GM21381 (cell line): ENCODE results near the gene GRXCR1.
A peak's percentile ranks its signal among the peaks of the same experiment; 100 is the strongest.

Experiments used
- ATAC-seq: cut with Tn5 transposase; IDR thresholded peaks from one replicate; pipeline ENCODE4 v1.9.1; 2021; ENCODE audit warnings: mild to moderate bottlenecking, moderate library complexity; ENCODE audit not compliant: unreplicated experiment

The GRXCR1 gene

DNA sequence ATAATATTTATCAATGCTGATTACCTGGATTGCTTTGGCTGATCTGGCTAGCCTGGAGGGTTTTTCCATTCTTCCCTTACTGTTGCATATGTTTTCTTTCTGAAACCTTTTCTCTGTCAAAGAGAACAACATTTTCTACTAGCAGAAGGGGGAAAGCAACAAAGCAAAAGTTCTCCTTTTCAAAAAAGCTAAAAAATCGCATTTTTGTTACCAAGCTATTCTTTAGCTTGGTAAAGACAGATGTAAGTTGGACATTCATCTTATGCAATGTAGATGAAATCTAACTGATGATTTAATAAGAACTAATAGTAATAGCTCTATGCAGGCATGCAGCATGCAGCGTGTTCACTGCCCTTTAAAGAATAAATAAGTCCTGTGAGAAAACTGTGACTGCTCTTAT is at the start of gene GRXCR1:
GRXCR1 (plus strand) TSS at position 301 of the 400 bp plus-strand sequence. CDS start 554 bp downstream, outside the sequence.
- ATAC-seq = no peak

GRCh38 chr4:42843694-42844093 is 48.8 kb upstream of the GRXCR1 start:
- no peak for ATAC-seq

DNA sequence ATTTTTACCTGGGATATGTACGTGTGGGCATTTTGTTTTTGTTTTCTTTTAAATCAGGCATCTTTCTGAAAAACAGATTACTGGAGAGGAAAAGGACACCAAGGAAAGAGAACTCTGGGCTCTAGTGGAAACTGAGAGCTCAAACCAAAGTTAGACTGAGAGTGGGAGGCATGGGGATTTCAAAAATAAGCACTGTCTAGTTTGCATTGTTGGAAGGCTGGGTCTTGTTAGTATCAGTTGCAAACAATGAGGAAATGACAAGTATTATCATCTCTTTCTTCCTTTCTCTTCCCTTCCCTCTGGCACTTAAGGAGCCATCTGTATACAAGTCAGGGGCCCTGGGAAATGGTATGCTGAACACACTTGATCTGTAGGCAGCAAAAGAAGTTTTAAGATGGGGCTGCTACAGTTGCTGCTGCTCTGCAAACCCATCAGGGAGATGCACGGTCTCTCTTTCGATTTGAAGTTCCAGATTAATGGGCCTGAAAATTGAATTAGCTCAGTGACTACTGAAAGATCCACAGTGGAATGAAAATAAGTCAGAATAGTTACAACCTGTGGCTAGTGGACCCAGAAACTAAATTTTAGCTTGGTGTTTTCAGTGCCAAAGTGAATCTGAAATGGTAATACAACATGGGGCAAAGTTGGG is 48.0 kb upstream of the GRXCR1 start:
- no peak for ATAC-seq

- no peak for ATAC-seq
Observed at GRCh38 chr4:42845586-42845985, 46.9 kb upstream of the GRXCR1 start.

DNA sequence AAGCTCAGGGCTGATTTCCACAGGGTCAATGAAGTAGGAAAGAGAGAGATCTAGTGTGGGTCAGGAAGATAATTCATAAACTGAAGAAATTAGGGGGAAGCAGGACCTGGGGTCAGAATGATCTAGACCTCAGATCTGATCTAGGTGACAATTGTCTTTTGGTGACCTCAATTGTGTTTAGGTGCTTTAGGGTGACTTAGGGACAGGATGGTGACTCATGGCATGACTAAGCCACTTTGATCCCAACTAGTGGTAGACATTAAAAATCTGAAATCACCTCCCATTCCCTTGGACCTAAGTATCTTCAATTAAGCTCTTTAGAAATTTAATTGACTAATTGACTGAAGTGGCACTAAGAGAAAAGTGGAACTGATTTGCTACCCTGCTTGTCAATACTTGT is 36.7 kb upstream of the GRXCR1 start:
- no peak for ATAC-seq

DNA sequence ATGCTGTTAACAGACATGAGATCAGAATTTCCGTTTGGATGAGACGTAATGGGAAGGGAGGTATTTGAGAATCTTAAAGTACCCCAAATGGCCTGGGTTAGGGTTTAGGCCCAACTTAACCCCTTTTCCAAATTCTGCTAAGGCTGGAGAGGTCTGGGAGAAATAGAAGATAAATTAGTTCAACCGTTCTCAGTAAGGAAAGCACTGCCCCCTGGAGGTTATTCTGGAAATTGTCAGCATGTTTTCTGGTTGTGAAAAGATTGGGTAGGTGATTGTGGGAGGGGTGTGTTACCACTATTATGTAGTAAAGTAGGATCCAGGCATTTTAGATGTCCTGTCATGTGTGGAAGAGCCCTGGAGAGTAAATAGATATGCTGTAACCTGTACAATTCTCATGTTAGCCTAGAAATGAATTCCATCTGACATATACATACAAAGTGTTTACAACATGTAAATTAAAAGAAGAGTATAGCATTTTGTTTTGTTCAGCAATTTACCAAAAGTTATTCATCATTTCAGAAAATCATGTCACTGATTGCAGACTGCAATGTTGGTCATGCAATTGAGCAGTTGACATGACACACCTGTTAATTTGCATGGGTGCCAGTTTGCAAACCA is 26.8 kb upstream of the GRXCR1 start:
- ATAC-seq = peak; percentile 65

DNA sequence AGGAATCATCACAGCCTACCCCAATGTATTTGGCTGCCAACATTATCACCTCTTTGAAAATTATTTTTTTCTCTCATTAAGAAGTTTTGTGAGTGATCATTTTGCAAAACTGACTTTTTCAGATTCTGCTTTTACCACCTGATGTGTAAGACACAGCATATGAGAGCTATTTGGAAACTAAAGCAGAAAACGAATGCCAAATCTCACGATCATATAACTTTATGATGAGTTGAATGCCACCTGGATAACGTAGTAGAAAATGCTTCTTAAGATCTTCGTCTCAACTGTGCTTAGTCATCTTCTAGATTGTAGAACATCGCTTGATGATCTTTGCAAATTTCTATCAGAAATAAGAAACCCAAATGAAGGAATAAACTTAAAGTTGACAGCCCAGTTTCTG is 21.3 kb upstream of the GRXCR1 start:
- no peak for ATAC-seq

DNA sequence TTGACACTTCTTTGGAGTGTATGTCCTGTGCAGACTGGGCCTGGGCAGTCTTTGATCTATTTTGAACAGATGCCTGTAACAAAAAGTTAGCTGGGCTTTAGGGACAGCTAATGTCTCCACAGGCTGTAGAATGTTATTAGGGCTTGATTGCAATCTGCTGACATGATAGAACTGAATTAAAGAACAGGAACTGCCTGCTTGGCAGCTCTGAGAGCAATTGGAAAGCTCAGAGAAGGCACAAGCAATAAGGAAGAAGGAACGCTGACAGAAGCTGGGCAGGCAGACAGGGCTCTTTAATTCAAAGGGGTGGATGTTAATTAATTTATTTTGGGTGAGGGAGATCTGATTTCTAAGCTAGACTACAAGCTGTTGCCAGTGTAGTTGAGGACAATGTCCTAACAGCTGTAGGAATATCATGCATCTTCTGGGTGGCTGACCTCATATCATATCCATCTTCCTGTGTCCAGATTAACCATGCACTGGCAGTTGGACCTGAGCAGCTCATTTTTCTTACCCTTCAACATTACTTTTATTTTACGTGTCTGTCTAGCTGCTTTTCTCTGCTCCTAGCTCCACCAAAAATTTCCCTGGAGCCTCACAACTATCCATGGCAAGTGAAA is 20.7 kb upstream of the GRXCR1 start:
- no peak for ATAC-seq

GRCh38 chr4:42878863-42879262 is 13.7 kb upstream of the GRXCR1 start:
- no peak for ATAC-seq

DNA sequence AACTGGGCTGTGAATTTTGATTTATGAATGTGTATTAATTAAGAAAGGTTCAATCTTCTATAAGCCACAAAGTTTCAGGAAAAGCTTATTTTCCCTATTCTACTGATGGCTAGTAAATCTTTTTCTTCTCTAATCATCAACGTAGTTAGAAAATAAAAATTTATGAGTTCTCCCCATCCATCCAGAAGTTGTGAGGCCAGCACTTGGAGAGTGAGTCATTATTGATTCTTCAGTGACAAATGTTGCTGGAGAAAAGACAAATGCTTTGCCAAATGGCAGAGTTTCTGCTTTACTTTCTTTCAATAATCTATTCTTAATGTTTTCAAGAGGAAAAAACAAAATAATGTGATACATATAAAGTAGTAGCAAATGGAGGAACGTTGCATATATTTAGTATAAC is 11.3 kb upstream of the GRXCR1 start:
- ATAC-seq = no peak

DNA sequence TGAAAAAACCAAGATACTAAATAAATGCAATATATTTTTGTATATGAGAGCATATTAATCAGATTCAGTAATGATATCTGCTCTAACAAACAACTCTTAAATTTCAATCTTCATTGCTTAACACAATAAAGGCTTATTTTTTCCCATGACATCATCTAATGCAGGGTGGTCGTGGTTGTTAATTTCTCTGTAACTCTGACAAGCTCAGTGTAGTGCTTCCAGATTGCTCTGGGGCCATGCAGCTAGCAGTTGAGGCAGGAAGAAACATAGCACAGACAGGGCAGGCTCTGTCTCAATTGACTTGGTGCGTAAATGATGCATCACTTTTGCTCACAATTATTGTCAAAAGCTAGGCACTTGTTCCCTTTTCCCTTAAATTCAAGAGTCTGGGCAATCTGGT is 869 bp upstream of the GRXCR1 start:
- no peak for ATAC-seq

- ATAC-seq = no peak
Observed at GRCh38 chr4:42895452-42895851, 2.9 kb downstream of the GRXCR1 start.

DNA sequence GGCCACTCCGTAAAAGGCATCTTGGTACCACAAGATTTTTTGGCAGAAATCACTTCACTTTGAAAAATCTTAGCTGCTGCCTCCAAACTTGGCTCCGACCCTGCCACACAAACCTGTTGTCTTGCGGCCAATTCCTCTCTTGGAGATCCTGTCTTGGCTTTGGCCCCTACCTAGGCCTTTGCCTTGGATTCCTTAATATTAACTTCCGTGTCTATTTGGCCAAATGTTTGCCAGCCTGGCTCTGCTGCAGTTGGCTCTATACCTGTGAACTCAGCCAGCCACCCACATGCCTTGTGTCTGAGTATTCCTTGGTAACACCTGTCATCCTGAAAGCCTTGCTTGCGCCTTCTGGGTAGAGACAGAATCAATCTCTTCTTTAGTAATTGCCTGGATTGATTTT is 12.5 kb downstream of the GRXCR1 start:
- no peak for ATAC-seq

- ATAC-seq = no peak
Observed at GRCh38 chr4:42905591-42905990, 13.1 kb downstream of the GRXCR1 start.

DNA sequence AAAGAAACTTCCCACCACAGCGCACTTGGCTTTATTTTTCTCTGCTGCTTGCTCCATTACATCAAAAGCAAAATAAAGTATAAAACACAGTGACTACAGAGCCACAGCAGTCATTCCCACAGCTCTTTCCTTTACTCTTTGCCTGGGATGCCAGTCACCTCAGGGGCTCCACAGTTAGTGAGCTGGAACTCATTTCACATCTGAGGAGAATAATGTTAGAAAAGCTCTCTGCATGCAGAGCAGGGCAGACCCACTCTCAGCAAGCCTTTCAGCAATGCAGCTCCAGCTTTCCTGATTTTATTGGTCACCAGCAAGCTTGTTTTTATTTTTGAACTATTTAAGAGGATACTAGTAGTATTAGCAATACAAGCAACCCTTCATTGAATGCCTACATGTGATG is 13.8 kb downstream of the GRXCR1 start:
- ATAC-seq = no peak

- ATAC-seq = no peak
Observed at GRCh38 chr4:42906891-42907759, 14.6 kb downstream of the GRXCR1 start.

- no peak for ATAC-seq
Observed at GRCh38 chr4:42910459-42910858, 17.9 kb downstream of the GRXCR1 start.

- no peak for ATAC-seq
Observed at GRCh38 chr4:42914937-42915336, 22.4 kb downstream of the GRXCR1 start.

- ATAC-seq = no peak
Observed at GRCh38 chr4:42915484-42915883, 23.0 kb downstream of the GRXCR1 start.

- no peak for ATAC-seq
Observed at GRCh38 chr4:42917296-42917695, 24.8 kb downstream of the GRXCR1 start.

- ATAC-seq = no peak
Observed at GRCh38 chr4:42923431-42923830, 30.9 kb downstream of the GRXCR1 start.
